ENCODE results near the gene ERBB4. TPM values are rescaled to one million over a fixed set of nuclear protein-coding genes. Genes with fewer than 3 reads are reported as not detected.

ERBB4 gene
- total RNA-seq, 4 donors from 2014 or later = 5.5 to 21.0 (median 18.3) TPM

GRCh38 chr2:212173331-212173730, 365.3 kb downstream of the ERBB4 start:
- H3K27ac ChIP-seq = no peak overlapping the region
- WGBS, 2 donors = 63 to 79% methylated on average over 1 of the region's 1 CpG
- no peak for DNase-seq

GRCh38 chr2:212170382-212170781, 368.2 kb downstream of the ERBB4 start:
- no peaks in the 10 kb centered on the region for H3K36me3 ChIP-seq
- H3K27ac ChIP-seq = no peak overlapping the region
- H3K27me3 ChIP-seq = no peaks in the 10 kb centered on the region
- DNase-seq = no peak
- TF ChIP-seq POLR2A (IDR thresholded peaks at IDR 0.05) = no peak
- 45 to 80% methylated on average over 2 of the region's 2 CpGs for WGBS, 2 donors
- H3K9me3 ChIP-seq = no peaks in the 10 kb centered on the region
- intact Hi-C loops (cut with DNase I) = no loop called here
- no peaks in the 10 kb centered on the region for H3K4me1 ChIP-seq
- no peak overlapping the region for H3K4me3 ChIP-seq (replicated peaks in 1 of 3)

More at GRCh38 chr2:212173331-212173730, 365.3 kb downstream of the ERBB4 start:
- TF ChIP-seq CTCF (IDR thresholded peaks at IDR 0.05) (no peak), POLR2A (IDR thresholded peaks at IDR 0.05) (no peak)
- intact Hi-C loops (cut with DNase I) = no loop called here
- Histone ChIP-seq H3K36me3 (no peaks in the 10 kb centered on the region), H3K27me3 (no peaks in the 10 kb centered on the region), H3K4me1 (no peaks in the 10 kb centered on the region), H3K4me3 (replicated peaks in 1 of 3) (no peak overlapping the region), H3K9me3 (no peaks in the 10 kb centered on the region)

- Histone ChIP-seq H3K36me3 (no peaks in the 10 kb centered on the region), H3K27ac (no peak overlapping the region), H3K9me3 (no peaks in the 10 kb centered on the region), H3K27me3 (no peaks in the 10 kb centered on the region), H3K4me3 (replicated peaks in 1 of 3) (no peak overlapping the region), H3K4me1 (no peaks in the 10 kb centered on the region)
- WGBS, 2 donors = 87 to 88% methylated on average over 1 of the region's 1 CpG
- no peak for DNase-seq
- TF ChIP-seq POLR2A (IDR thresholded peaks at IDR 0.05) = no peak
- no peak for TF ChIP-seq CTCF (IDR thresholded peaks at IDR 0.05)
- intact Hi-C loops (cut with DNase I) = no loop called here
Measured at GRCh38 chr2:212158081-212158480, 380.5 kb downstream of the ERBB4 start.

GRCh38 chr2:212157012-212157411, 381.6 kb downstream of the ERBB4 start:
- H3K9me3 ChIP-seq = no peaks in the 10 kb centered on the region
- no peak overlapping the region for H3K27ac ChIP-seq
- no peak for DNase-seq
- no peaks in the 10 kb centered on the region for H3K36me3 ChIP-seq
- no peak for TF ChIP-seq POLR2A (IDR thresholded peaks at IDR 0.05)
- no peak for TF ChIP-seq CTCF (IDR thresholded peaks at IDR 0.05)
- H3K4me3 ChIP-seq (replicated peaks in 1 of 3) = no peak overlapping the region
- intact Hi-C loops (cut with DNase I) = no loop called here
- WGBS, 2 donors = 49 to 59% methylated on average over 1 of the region's 1 CpG
- no peaks in the 10 kb centered on the region for H3K27me3 ChIP-seq
- no peaks in the 10 kb centered on the region for H3K4me1 ChIP-seq

- Histone ChIP-seq H3K4me1 (no peaks in the 10 kb centered on the region), H3K4me3 (replicated peaks in 1 of 3) (no peak overlapping the region), H3K27ac (no peak overlapping the region), H3K9me3 (no peaks in the 10 kb centered on the region), H3K27me3 (no peaks in the 10 kb centered on the region), H3K36me3 (no peaks in the 10 kb centered on the region)
- no peak for DNase-seq
- TF ChIP-seq CTCF (IDR thresholded peaks at IDR 0.05) = no peak
- TF ChIP-seq POLR2A (IDR thresholded peaks at IDR 0.05) = no peak
- 92 to 95% methylated on average over 3 of the region's 3 CpGs for WGBS, 2 donors
- intact Hi-C loops (cut with DNase I) = no loop called here
Measured at GRCh38 chr2:212156088-212156487, 382.5 kb downstream of the ERBB4 start.

- TF ChIP-seq POLR2A (IDR thresholded peaks at IDR 0.05) = no peak
- TF ChIP-seq CTCF (IDR thresholded peaks at IDR 0.05) = no peak
Measured at GRCh38 chr2:212154477-212154878, 384.1 kb downstream of the ERBB4 start.

More at GRCh38 chr2:212154477-212154878, 384.1 kb downstream of the ERBB4 start:
- no peak overlapping the region for H3K4me3 ChIP-seq (replicated peaks in 1 of 3)
- no peaks in the 10 kb centered on the region for H3K27me3 ChIP-seq
- H3K27ac ChIP-seq = no peak overlapping the region
- DNase-seq = peak in 1 of 2 donors; percentile 1
- no peaks in the 10 kb centered on the region for H3K9me3 ChIP-seq
- intact Hi-C loops (cut with DNase I) = no loop called here
- WGBS, 2 donors = 72 to 74% methylated on average over 2 of the region's 2 CpGs
- H3K4me1 ChIP-seq = no peaks in the 10 kb centered on the region
- H3K36me3 ChIP-seq = no peaks in the 10 kb centered on the region
